ENCODE data around the gene SLC38A10.

The SLC38A10 gene

GRCh38 chr17:81295031-81295675 lies at the start of gene SLC38A10:
TSS of gene SLC38A10 (minus strand) at chr17:81295307. CDS start at chr17:81294921, 386 bp downstream.
- DNase-seq = peak; percentile 71

- peak; percentile 45 for DNase-seq
Measured at GRCh38 chr17:81342269-81343070, 47.4 kb upstream of the SLC38A10 start.

- DNase-seq = no peak
Measured at GRCh38 chr17:81341516-81342268, 46.6 kb upstream of the SLC38A10 start.

- DNase-seq = no peak
Measured at GRCh38 chr17:81340607-81341515, 45.8 kb upstream of the SLC38A10 start.

GRCh38 chr17:81339534-81340296 lies 44.6 kb upstream of the SLC38A10 start:
- DNase-seq = no peak

GRCh38 chr17:81339191-81339533 lies 44.1 kb upstream of the SLC38A10 start:
- no peak for DNase-seq

- no peak for DNase-seq
Measured at GRCh38 chr17:81338274-81339190, 43.4 kb upstream of the SLC38A10 start.

GRCh38 chr17:81337476-81337879 lies 42.4 kb upstream of the SLC38A10 start:
- DNase-seq = no peak

- DNase-seq = no peak
Measured at GRCh38 chr17:81336930-81337325, 41.8 kb upstream of the SLC38A10 start.

GRCh38 chr17:81336296-81336929 lies 41.3 kb upstream of the SLC38A10 start:
- DNase-seq = no peak

GRCh38 chr17:81335773-81336157 lies 40.7 kb upstream of the SLC38A10 start:
- no peak for DNase-seq

- no peak for DNase-seq
Measured at GRCh38 chr17:81334987-81335772, 40.1 kb upstream of the SLC38A10 start.

GRCh38 chr17:81334391-81334901 lies 39.3 kb upstream of the SLC38A10 start:
- no peak for DNase-seq

- DNase-seq = no peak
Measured at GRCh38 chr17:81333616-81334368, 38.7 kb upstream of the SLC38A10 start.

- no peak for DNase-seq
Measured at GRCh38 chr17:81332914-81333528, 37.9 kb upstream of the SLC38A10 start.

GRCh38 chr17:81332118-81332834 lies 37.2 kb upstream of the SLC38A10 start:
- no peak for DNase-seq

GRCh38 chr17:81331527-81332043 lies 36.5 kb upstream of the SLC38A10 start:
- DNase-seq = no peak

All from COR-L47 (cell line).